Measurements from ENCODE around the gene IDH3A.

IDH3A gene

DNA sequence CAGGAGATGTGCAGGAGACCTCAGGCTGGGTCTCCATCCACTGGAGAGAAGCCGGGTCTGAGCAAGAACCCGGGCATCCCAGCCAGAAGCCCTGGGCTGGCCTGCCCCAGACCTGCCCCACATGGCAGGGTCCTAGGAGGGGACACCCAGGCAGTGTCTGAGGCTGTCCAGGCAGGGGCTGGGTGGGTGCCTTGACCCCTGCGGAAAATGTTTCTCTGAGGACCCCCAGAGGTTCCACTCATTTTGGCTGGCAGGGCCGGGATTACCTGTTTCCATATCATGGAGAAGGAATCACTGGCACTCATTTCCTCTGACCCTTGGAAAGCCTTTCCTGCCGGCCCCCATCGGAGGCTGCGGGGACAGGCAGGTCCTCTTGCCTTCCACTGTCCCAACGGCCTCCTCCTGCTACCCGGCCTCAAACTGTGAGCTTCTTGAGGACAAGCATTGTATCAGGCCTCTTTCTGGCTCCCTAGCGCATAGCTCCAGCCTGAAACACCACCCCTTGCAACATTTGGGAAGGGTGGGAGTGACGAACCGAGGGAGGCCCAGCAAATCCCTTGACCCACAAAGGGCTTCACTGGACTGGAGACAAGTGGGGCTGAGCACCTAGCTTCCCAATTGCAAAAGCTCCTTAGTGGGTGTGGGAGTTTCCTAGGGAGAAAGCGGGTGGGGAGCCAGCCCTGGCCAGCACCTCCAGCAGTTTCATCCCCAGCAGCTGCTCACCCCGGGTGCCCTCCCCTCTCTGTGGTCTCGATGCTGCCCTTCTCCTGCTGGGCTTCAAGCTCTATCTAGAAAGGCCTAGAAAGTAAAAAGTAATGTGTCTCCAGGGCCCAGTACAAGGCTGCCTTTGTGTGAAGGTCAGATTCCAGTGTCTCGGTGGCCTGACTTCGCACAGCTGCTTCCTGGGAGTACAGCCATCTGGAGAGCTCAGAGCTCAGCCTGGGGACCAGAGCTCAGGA, 55.5 kb downstream of the IDH3A start:
- DNase-seq (ENCODE audit: low spot score) = no peak

DNA sequence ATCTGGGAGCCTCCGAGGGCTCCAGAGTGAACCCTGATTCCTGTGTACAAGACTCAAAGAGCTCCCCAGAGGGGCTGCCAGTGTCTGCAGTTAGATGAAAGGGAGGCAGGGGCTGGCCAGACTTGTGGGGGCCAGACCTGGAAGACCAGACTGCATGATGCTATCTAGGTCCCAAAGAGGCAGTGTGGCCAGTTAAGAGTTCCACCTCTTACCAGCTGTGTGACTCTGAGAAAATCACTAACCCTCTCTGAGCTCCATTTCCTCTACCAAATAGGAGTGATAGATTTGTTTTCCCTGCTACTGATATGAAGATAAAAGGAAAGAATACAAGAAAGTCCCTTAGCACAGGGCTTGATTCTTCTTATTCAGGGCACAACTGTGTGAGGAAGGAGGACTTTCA, 56.2 kb downstream of the IDH3A start:
- no peak for DNase-seq (ENCODE audit: low spot score)

DNA sequence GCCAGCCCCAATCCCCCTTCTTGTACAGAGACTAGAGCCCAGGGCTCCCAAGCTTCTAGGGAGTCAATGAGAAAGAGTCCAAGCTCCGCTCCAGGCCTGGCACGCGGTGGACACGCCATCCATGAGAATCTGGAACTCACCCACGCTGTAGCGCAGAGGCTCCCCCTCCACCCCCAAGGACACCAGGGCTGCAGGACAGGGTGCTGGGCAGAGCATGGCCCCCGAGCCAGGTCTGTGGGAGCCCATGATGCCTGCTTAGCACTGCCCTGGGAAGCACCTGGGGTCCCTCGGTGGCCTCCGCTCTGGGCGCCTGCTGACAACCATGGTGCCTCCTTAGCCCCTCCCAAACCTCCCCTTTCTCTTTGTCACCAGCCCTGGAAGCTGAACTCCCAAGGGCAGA, 56.7 kb downstream of the IDH3A start:
- no peak for DNase-seq (ENCODE audit: low spot score)

DNA sequence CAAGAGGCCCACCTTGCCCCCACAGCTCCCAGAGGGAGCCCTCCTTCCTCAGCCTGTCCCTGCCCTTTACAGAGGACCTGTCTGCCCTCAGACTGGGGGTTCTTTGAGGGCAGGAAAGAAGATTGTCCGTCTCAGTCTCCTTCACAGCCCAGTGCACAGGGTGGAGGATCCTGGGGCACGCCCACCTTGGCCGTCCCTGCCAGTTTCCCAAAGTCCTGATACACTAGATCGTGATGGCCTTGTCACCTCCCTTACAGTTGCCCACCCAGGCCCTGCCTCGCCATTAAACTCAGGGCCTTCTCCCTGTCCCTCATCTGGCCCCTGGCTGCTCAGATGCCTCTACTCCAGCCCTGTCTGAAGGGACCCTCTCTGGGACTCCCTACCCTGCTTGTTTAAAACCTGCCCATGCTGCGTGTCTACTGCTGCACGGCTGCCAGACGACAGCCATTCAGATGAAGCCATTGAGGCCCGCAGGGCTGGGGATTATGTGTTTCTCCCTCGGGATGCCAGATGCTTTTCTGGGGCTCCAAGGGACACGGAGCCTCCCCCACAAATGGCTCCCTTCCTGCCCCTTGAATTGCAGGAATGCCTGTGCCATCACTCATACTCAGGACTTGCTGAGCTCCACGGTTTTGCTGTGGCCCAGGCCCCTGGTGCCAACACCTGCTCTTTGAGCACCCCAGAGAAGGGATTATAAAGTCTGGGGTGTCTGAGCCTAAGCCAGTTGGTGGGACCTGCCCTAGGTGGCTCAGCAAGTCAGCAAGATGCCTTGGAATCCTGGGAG, 57.4 kb downstream of the IDH3A start:
- DNase-seq (ENCODE audit: low spot score) = peak; percentile 14

DNA sequence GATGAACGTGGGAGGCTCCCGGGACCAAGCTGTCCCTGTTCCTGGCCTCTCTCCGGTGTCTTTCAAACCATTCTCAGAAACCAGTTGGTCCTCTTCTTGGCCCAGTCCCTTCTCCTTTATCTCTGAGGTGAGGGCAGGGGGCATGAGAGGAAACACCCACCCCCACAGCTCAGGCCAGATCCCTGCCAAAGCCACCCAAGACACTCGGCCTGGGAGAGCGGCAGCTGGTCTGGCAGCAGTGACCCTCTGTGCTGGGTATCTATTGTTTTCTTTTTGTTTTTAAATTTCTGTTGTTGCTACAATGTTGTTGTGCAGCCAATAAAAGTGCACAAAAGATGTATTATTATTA, 57.9 kb downstream of the IDH3A start:
- DNase-seq (ENCODE audit: low spot score) = no peak

DNA sequence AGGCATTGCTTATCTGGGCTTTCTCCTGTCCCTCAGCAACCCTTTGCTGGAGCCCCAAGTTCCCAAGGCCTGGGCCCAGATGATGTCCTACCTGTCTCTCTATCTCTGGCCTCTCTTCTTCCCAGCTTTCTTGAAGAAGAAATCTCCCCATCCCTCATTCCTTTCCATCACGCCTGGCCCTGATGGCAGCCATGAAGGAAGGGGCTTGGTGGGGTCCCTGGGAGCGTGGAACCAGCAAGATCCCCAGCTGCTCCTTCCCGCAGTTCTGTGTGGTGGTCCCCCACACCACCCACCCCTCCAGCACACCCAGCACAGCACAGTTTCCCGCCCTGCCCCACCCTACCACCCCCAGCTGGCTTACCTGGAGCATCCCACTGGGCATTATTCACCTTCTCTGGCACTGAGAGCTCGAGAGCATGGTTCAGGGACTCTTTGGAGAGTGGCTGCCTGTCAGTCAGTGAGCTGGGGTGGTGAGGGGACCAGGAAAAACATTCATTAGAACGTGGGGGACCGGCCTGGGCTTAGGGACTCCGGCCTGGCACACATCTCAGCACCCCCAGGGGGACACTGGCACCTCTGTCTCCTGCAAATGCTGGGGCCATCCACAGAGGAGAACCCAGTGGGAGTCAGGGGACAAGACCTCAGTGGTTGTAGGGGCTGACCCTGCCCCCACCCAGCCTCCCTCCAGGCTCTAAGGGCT, 58.6 kb downstream of the IDH3A start:
- no peak for DNase-seq (ENCODE audit: low spot score)

DNA sequence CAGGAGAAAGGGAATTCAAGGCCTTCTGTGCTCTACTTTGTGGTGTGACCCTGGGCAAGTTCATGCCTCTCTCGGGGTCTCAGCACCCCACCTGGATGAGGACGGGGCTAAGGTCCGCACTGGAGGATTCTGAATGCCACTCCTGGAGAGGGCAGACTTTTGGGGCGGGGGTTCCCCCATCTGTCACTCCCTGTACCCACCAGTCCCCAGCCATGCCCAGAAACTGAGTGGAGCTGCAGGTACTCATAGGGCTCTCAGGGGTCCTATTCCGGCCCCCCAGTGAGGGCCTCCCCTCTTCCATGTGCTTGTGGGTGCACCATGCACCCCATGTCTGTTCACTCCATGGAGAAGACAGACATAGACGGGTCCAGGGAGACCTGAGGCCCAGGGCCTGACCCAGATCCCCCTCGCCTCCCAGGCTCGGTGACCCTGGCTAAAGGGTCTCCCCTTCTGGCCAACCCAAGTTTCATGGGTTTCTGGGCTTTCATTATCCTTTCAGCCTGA, 59.2 kb downstream of the IDH3A start:
- DNase-seq (ENCODE audit: low spot score) = no peak

DNA sequence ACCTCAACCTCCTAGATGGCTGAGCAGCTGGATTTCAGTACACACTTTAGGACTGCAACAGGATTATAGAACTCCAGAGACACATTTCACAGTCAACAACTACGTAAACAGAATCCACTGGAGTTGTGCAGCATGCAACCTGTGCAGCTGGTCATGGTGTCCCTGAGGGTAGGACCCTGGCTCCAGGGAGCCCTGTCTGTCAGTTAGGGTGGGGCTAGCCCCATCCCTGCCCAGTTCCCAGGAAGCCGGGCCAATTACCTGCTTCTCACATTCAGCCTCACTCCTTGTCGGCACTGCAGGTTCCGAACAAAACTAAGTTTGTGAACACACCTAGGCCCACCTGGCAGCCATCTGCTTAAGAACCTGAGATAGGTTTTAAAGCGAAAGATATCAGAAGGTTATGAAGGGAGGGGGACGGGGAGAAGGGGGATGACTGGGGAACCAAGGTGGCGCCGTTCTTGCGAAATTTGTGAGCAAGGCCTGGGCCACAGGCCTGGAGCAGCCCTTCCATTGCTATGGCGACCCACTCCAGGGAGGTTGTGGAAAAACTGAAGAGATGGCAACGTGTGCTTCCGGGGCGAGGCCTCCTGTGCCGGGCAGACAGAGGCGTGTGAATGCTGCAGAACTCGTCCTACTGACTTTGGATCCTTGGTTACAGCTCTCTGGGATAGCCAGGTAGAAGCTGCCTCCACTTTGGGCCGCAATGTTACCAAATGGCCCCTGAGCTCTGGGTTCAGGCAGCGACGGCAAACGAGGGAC, 59.9 kb downstream of the IDH3A start:
- DNase-seq (ENCODE audit: low spot score) = no peak

DNA sequence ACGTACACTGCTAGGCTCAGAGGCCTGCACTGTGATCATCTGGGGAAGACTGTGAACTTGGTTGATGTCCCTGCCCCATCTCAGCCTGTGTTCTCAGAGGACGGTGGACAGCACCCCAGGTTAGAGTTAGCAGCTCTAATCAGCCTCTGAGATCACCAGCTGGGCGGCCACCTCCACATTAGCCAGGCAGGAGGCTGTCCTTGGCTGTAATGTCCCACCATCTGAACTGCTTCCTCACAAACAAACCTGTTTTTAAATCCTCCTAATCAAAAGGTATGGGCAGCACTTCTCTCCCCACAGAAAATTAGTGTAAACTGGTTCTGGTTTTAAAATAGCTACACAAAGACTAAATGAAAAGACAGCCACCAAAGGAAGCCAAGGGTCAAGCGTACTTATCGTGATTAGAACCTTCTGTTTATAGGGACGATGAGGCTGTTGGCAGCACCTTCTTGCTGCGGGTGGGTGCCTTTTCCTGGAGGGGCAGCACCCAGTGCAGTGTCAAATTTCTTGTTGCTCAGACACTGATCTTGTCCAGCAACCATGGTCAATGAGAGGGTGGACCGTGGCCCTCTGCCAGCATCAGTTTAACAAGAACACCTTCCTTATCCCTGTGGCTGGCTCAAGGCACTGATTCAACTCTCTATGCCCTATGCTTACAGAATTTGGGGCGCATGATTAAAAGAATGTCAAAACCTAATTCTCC, 60.6 kb downstream of the IDH3A start:
- DNase-seq (ENCODE audit: low spot score) = no peak

DNA sequence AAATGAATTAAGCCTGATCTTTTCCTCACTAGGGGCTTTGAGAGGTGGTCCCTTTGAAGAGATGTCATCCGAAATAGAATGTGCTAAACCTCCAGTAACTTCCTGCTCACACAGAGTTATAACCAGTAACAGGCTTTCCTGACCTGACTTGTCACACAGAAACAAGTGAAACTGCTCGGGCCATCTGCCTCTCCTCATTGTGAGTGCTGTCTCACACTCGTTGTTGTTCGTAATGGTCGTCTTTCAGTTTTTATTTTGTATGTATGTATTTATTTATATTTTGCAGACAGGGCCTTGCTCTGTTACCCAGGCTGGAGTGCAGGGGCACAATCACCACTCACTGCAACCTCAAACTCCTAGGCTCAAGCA, 61.2 kb downstream of the IDH3A start:
- no peak for DNase-seq (ENCODE audit: low spot score)

DNA sequence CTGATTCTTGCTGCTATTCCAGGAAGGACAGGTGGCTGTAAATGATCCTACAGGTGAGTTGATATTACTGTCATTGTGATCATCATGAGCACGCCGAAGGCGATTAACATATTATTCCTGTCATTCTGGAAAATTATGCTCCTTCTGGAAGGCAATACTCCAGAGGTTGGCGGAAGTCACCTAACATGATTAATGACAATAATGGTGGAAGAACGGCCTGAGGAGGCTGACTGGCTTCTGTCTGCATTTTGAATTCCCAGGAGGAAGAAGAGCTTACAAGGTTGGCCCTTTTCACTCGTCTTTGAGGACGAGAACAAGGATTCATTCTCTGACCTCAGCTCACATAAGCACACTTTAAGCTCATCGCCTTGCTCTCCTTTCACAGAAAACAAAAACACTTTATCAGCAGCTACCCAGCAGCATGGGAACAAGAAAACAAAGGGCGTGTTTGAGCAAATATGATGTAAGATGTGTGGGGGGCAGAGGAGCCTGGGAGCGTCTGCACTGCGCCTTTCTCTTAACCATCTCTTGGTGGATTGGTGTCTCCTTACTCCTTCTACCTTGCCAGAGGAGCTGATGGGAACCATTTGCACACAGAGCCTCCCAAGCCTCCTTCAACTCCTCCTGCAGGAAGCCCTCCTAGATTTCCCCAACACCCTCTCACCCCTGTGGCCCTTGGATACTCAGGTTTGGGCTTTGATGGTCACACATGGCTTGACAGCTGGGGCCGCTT, 62.2 kb downstream of the IDH3A start:
- DNase-seq (ENCODE audit: low spot score) = no peak

DNA sequence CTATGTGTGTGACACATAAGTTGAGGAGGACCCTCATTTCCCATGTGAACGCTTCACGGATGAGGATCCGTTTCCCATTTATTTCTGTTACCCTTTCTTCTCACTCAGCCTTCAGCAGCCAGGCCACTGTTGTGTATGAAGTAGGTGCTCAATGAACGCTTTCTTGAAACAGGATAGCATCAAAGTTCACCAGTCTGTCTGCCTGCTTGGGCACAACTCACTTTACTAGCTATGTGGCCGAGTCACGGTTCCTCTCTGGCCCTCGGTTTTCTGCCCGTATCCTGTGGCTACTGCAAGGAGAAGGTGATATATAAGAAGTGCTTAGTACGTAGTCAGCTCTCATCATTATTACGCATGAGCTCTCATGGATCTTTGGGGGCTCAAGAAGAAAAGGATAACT, 62.8 kb downstream of the IDH3A start:
- DNase-seq (ENCODE audit: low spot score) = no peak

DNA sequence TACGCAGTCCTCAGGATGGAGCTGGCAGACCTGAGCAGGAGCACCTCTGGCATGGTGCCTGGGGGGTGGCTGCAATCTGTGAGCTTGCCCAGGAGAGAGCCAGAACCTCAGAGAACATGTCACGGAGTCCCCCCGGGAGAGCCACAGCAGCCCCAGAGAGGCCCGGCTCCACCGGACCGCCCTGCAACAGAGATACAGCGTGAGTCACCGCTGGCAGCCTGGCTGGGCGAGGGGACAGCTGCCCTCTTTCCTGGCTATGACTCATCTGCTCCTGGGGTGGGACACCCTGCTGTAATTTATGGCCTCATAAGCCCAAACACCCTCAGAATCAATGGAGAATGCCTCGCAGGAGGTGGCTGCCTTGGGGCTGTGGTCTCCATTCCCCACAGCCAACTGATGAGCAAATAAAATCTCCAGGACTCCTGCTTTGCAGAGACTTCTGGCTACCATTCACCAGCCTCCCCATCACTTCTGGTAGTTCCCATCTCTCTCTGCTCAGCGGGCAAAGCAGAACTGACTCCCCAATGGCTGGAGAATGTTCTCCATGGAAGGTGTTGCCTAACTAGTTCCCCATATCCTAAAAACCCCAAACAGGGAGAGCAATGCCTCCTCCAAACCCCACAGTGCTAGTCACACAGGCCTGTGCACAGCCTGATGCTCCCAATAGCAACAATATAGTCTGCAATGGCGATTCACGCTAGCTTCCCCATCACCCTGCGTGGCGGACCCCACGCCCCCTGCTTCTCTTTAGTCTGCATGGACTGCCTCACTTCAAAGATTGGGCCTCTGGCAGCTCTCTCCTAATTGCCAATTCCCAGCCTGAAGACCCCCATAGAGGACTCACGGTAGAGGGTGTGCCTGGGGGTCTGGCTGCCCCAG, 63.6 kb downstream of the IDH3A start:
- DNase-seq (ENCODE audit: low spot score) = peak; percentile 56

DNA sequence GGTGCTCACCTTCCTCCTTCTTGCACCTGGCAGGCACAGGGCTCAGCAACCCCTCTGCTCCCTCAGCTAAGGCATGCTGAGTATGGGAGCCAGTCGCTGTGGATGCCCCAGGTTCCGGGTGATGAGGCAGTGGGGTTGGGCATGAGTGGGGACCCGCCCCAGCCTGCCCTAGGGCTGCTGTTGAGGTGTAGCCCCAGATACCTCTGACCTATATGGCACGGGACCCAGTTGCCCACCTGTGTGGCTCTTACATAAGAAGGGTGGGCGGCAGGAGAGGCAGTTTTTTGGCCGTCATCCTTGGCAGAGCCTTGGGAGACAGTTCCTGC, 64.2 kb downstream of the IDH3A start:
- DNase-seq (ENCODE audit: low spot score) = no peak

DNA sequence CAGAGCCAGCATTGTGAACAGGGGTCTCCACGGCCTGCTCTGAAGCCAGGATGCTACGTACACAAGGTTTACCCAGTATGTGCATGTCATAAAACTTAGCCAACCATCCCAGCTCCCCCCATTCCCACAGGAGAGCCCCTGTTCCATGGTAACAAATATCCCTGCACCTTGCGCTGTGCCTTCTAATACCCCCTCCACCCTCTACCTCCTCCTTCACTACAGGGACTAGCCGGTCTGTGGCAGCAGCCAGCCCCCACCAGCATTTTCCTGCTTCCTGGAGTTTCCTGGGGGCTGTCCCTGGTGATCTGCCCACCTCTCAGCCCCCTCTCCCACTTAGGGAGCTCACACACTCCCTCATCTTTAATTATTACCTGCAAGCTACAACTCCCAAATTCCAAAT, 64.8 kb downstream of the IDH3A start:
- no peak for DNase-seq (ENCODE audit: low spot score)

DNA sequence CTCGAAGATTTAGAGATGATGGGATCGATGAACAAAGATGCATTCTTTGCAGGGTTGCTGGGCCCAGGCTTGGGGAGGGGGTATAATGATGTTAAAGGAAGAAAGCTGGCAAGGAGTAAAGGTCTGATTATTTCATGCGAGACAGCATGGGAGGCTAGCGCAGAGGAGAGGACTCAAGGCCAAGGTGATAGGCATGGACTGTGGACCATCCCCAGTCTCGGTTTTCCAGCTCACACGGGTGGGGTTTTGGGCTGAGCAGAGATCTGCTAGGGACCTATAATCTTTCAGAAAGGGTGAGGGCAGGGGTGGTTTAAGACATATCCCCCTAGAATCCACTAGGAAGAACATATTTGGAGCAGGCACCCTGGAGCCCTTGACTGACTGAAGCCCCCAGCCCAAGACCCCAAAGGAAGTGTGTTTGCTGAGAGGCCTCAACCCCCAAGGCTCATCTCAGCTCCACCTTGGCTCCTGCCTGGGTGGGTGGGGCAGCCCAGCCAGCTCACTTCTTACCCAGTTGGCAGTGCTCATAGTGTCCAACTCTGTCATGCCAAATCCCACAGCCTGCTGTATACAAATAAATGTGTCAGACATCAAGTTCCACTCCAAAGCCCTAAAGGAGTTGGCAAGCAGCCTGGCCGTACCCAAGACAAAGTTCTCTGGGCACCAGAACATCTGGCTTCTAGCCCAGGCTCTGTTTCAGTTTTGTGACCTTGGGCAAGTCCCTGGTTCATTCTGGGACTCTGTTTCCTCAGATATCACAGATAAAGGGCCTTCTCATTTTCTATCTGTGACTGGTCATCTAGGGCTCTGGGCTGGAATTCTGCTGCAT, 67.3 kb downstream of the IDH3A start:
- DNase-seq (ENCODE audit: low spot score) = peak; percentile 75

DNA sequence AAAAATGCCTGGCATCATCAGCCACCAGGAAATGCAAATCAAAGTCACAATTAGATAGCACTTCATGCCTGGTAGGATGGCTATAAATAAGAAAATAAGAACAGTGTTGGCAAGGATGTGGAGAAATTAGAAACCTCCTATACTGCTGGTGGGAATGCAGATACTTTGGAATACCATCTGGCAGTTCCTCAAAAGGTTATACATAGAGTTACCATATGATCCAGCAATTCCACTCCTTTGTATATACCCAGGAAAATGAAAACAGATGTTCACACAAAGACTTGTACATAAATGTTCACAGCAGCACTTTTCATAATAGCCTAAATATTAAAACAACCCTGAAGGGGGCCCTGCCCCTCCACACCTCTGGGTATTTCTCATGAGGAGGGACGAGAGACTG, 71.6 kb downstream of the IDH3A start:
- no peak for DNase-seq (ENCODE audit: low spot score)
